Duodenal mucosa (tissue), 2 donors: ENCODE results near the gene BCHE.
"Not testable (repeated sequence)": the region's sequence is repeated elsewhere in the genome, so short reads cannot be mapped to it uniquely, and the experiment has no call there.

ENCODE experiments used
- H3K27ac ChIP-seq: one replicate; pipeline ENCODE4 v1.7.0; 2013; ENCODE audit warnings: low read depth, low read length
- H3K27me3 ChIP-seq, 2 donors: one replicate each; pipeline ENCODE4 v1.7.0; 2013; ENCODE audit warnings: low read length in 2 of 2, control low read depth in 1 of 2; ENCODE audit not compliant: insufficient read depth in 2 of 2, control insufficient read depth in 1 of 2
- H3K36me3 ChIP-seq, 2 donors: one replicate each; pipeline ENCODE4 v1.7.0; 2013; ENCODE audit warnings: low read length in 2 of 2, control low read depth in 1 of 2; ENCODE audit not compliant: insufficient read depth in 2 of 2, control insufficient read depth in 1 of 2
- H3K4me1 ChIP-seq, 2 donors: one replicate each; pipeline ENCODE4 v1.7.0; 2013; ENCODE audit warnings: low read length in 2 of 2, control low read depth in 1 of 2; ENCODE audit not compliant: insufficient read depth in 2 of 2, control insufficient read depth in 1 of 2
- H3K4me3 ChIP-seq, 2 donors: one replicate each; pipeline ENCODE4 v1.7.0; 2013; ENCODE audit warnings: low read length in 2 of 2, low read depth in 1 of 2
- H3K9ac ChIP-seq, 2 donors: one replicate each; pipeline ENCODE4 v1.7.0; 2013; ENCODE audit warnings: low read length in 2 of 2, low read depth in 1 of 2
- H3K9me3 ChIP-seq, 2 donors: one replicate each; pipeline ENCODE4 v1.7.0; 2013; ENCODE audit warnings: low read length in 2 of 2, control low read depth in 1 of 2; ENCODE audit not compliant: control insufficient read depth in 1 of 2

BCHE gene

GRCh38 chr3:165820671-165821123 lies 16.5 kb downstream of the BCHE start:
- H3K36me3 ChIP-seq: no peaks in the 10 kb centered on the region
- H3K27me3 ChIP-seq: no peaks in the 10 kb centered on the region
- no peak overlapping the region for H3K9ac ChIP-seq
- H3K4me1 ChIP-seq: no peaks in the 10 kb centered on the region
- no peaks in the 10 kb centered on the region for H3K9me3 ChIP-seq
- H3K27ac ChIP-seq: no peak overlapping the region
- no peak overlapping the region for H3K4me3 ChIP-seq

GRCh38 chr3:165817160-165817709 lies 20.0 kb downstream of the BCHE start:
- Histone ChIP-seq H3K4me3 (no peak overlapping the region), H3K9me3 (no peaks in the 10 kb centered on the region), H3K36me3 (no peaks in the 10 kb centered on the region), H3K9ac (no peak overlapping the region), H3K4me1 (no peaks in the 10 kb centered on the region), H3K27ac (no peak overlapping the region), H3K27me3 (no peaks in the 10 kb centered on the region)

- no peak overlapping the region for H3K4me3 ChIP-seq
- H3K36me3 ChIP-seq: no peaks in the 10 kb centered on the region
- H3K4me1 ChIP-seq: no peaks in the 10 kb centered on the region
- H3K27ac ChIP-seq: no peak overlapping the region
- H3K9ac ChIP-seq: no peak overlapping the region
- no peaks in the 10 kb centered on the region for H3K9me3 ChIP-seq
- H3K27me3 ChIP-seq: no peaks in the 10 kb centered on the region
Observed at GRCh38 chr3:165816209-165816608, 21.0 kb downstream of the BCHE start.

GRCh38 chr3:165815682-165816081 lies 21.5 kb downstream of the BCHE start:
- Histone ChIP-seq H3K36me3 (no peaks in the 10 kb centered on the region), H3K9ac (no peak overlapping the region), H3K9me3 (no peaks in the 10 kb centered on the region), H3K27ac (no peak overlapping the region), H3K4me3 (no peak overlapping the region), H3K27me3 (no peaks in the 10 kb centered on the region), H3K4me1 (no peaks in the 10 kb centered on the region)

- H3K4me3 ChIP-seq: no peak overlapping the region
- no peaks in the 10 kb centered on the region for H3K36me3 ChIP-seq
- H3K27me3 ChIP-seq: no peaks in the 10 kb centered on the region
- no peaks in the 10 kb centered on the region for H3K9me3 ChIP-seq
- H3K4me1 ChIP-seq: no peaks in the 10 kb centered on the region
- H3K9ac ChIP-seq: no peak overlapping the region
- H3K27ac ChIP-seq: no peak overlapping the region
Observed at GRCh38 chr3:165814380-165814779, 22.8 kb downstream of the BCHE start.

GRCh38 chr3:165807937-165808336 lies 29.3 kb downstream of the BCHE start:
- H3K27me3 ChIP-seq, H3K9ac ChIP-seq, H3K4me3 ChIP-seq, H3K9me3 ChIP-seq, H3K27ac ChIP-seq, H3K36me3 ChIP-seq, H3K4me1 ChIP-seq: not testable (repeated sequence)

- Histone ChIP-seq H3K36me3 (no peaks in the 10 kb centered on the region), H3K4me1 (no peaks in the 10 kb centered on the region), H3K27me3 (no peaks in the 10 kb centered on the region), H3K9me3 (no peaks in the 10 kb centered on the region), H3K27ac (no peak overlapping the region), H3K4me3 (peak overlapping the region in 1 of 2 donors; percentile 29), H3K9ac (no peak overlapping the region)
Observed at GRCh38 chr3:165805946-165806561, 31.2 kb downstream of the BCHE start.

GRCh38 chr3:165803471-165803870 lies 33.8 kb downstream of the BCHE start:
- Histone ChIP-seq H3K9me3 (no peaks in the 10 kb centered on the region), H3K4me3 (no peak overlapping the region), H3K9ac (no peak overlapping the region), H3K36me3 (no peaks in the 10 kb centered on the region), H3K27me3 (no peaks in the 10 kb centered on the region), H3K4me1 (no peaks in the 10 kb centered on the region), H3K27ac (no peak overlapping the region)

GRCh38 chr3:165800970-165801369 lies 36.3 kb downstream of the BCHE start:
- H3K4me3 ChIP-seq: no peak overlapping the region
- no peak overlapping the region for H3K9ac ChIP-seq
- no peaks in the 10 kb centered on the region for H3K36me3 ChIP-seq
- no peak overlapping the region for H3K27ac ChIP-seq
- H3K27me3 ChIP-seq: no peaks in the 10 kb centered on the region
- no peaks in the 10 kb centered on the region for H3K9me3 ChIP-seq
- no peaks in the 10 kb centered on the region for H3K4me1 ChIP-seq

GRCh38 chr3:165799026-165799425 lies 38.2 kb downstream of the BCHE start:
- Histone ChIP-seq H3K4me3 (no peak overlapping the region), H3K27me3 (no peaks in the 10 kb centered on the region), H3K4me1 (no peaks in the 10 kb centered on the region), H3K9me3 (no peaks in the 10 kb centered on the region), H3K36me3 (no peaks in the 10 kb centered on the region), H3K9ac (no peak overlapping the region), H3K27ac (no peak overlapping the region)
